Measurements from ENCODE around the gene CPNE6. TPM values are rescaled to one million over a fixed set of nuclear protein-coding genes. Genes with fewer than 3 reads are reported as not detected.

CPNE6 gene
- total and polyA plus RNA-seq, 8 donors = 0.12 TPM; not detected in 7

DNA sequence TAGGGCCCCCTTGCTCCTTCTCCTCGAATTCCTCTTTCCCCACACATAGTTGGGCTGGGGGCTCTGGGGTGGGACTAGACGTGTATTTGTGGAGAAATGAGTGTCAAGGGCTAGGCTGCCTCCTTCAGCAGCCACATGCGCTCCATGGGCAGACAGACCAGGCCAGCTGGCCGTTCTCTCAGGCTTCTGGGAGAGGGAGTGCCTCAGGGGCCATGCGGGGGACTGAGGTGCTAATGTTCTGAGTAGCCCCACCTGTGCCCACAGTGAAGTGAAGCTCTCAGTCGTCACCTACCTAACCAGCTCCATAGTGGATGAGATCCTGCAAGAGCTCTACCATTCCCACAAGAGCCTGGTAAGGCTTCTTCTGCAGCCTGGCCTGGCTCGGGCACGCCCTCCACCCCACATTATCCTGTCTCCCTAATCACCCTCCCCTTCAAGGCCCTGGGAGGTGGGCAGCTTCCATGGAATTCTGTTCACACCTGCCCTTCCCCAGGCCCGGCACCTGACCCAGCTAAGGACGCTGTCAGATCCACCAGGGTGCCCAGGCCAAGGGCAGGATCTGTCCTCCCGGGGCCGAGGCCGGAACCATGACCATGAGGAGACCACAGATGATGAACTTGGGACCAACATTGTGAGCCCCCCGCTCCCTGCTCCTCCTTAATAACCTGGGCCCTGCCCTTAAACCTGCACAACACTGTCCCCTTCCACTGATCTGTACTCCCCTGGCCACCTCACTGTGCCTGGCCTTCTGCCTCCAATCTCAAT lies 9.0 kb upstream of the CPNE6 start:
- intact Hi-C loops (cut with DNase I) = no loop called here
- no peak overlapping the region for H3K4me3 ChIP-seq
- no peaks in the 10 kb centered on the region for H3K9me3 ChIP-seq
- H3K4me1 ChIP-seq = no peaks in the 10 kb centered on the region
- TF ChIP-seq, protein P1, sequence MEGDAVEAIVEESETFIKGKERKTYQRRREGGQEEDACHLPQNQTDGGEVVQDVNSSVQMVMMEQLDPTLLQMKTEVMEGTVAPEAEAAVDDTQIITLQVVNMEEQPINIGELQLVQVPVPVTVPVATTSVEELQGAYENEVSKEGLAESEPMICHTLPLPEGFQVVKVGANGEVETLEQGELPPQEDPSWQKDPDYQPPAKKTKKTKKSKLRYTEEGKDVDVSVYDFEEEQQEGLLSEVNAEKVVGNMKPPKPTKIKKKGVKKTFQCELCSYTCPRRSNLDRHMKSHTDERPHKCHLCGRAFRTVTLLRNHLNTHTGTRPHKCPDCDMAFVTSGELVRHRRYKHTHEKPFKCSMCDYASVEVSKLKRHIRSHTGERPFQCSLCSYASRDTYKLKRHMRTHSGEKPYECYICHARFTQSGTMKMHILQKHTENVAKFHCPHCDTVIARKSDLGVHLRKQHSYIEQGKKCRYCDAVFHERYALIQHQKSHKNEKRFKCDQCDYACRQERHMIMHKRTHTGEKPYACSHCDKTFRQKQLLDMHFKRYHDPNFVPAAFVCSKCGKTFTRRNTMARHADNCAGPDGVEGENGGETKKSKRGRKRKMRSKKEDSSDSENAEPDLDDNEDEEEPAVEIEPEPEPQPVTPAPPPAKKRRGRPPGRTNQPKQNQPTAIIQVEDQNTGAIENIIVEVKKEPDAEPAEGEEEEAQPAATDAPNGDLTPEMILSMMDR (IDR thresholded peaks at IDR 0.05) = no peak
- no peak for ATAC-seq
- peak in 1 of 4 donors; percentile 69 for DNase-seq
- no peaks in the 10 kb centered on the region for H3K27me3 ChIP-seq
- H3K36me3 ChIP-seq = no peaks in the 10 kb centered on the region
- H3K27ac ChIP-seq = no peak overlapping the region

DNA sequence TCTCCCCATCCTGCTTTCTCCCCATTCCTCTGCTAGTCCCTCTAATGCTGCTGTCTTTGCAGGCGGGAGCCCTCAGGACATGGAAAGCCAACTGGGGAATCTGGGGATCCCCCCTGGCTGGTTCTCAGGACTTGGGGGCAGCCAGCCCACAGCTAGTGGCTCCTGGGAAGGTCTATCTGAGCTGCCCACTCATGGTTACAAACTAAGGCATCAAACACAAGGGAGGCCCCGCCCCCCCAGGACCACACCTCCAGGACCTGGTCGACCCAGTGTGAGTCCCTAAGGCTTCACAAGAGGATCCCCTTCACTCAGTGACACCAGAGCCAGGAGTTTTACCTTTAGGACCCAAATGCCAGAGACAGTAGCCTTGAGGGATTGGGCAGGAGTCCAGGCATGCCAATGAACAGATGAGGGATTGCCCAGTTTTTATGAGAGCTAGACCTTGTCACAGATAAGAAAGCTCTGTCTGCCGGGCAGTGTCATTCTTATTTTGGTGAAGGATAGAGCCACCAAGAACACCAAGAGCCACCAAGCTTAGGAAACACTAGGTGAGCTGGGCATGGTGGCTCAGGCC lies 8.0 kb upstream of the CPNE6 start:
- H3K9me3 ChIP-seq = no peaks in the 10 kb centered on the region
- TF ChIP-seq, protein P1 (IDR thresholded peaks at IDR 0.05) = no peak
- DNase-seq = peak in 1 of 4 donors; percentile 50
- intact Hi-C loops (cut with DNase I) = no loop called here
- no peaks in the 10 kb centered on the region for H3K27me3 ChIP-seq
- no peaks in the 10 kb centered on the region for H3K4me1 ChIP-seq
- no peak overlapping the region for H3K27ac ChIP-seq
- ATAC-seq = no peak
- no peak overlapping the region for H3K4me3 ChIP-seq
- H3K36me3 ChIP-seq = no peaks in the 10 kb centered on the region

DNA sequence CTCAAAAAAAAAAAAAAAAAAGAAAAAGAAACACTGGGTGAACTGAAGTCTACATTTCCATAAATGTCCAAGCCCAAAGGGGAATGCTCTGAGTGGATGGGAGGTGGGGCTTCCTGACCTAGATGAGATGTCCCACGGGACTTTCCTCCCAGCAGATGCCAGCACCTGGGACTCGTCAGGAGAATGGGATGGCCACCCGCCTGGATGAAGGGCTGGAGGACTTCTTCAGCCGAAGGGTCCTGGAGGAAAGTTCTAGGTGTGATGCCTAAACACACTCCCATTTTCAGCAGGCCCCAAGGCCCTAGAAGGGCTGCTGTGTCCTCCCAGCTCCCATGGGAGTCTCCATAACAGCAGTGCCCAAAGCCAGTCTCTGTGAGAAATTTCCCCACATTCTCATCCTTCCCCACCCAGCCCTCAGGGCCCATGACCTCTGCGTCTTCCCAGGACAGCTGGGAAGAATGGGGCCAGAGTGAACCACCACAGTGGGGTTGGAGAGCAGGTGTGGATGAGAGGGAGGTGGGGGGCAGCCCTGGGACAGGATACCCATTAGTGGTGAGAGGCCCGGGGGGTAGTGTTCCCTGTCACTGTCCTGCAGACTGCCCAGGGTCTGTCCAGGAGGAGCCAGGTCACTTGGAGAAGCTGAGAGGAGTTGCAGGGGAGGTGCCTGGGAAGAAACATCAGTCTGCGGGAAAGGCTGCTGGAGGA lies 7.1 kb upstream of the CPNE6 start:
- Histone ChIP-seq H3K27me3 (no peaks in the 10 kb centered on the region), H3K4me3 (no peak overlapping the region), H3K9me3 (no peaks in the 10 kb centered on the region), H3K4me1 (no peaks in the 10 kb centered on the region), H3K27ac (no peak overlapping the region), H3K36me3 (no peaks in the 10 kb centered on the region)
- no peak for ATAC-seq
- TF ChIP-seq, protein P1 (IDR thresholded peaks at IDR 0.05) = no peak
- DNase-seq = peak in 2 of 4 donors; percentile 18 to 34
- intact Hi-C loops (cut with DNase I) = no loop called here

DNA sequence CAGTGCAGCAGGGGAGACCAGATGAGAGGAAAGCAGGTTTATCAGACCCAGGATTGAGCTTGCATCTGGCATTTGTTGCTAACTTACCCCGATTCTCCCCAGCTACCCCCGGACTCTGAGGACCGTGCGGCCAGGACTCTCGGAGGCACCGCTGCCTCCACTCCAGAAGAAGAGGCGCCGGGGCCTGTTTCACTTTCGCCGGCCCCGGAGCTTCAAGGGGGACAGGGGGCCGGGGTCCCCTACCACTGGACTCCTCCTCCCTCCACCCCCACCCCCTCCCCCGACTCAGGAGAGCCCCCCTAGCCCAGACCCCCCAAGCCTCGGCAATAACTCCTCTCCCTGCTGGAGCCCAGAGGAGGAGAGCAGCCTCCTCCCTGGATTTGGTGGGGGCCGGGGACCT lies 6.5 kb upstream of the CPNE6 start:
- intact Hi-C loops (cut with DNase I) = no loop called here
- no peak for ATAC-seq
- Histone ChIP-seq H3K27ac (no peak overlapping the region), H3K4me1 (no peaks in the 10 kb centered on the region), H3K9me3 (no peaks in the 10 kb centered on the region), H3K36me3 (no peaks in the 10 kb centered on the region), H3K4me3 (no peak overlapping the region), H3K27me3 (no peaks in the 10 kb centered on the region)
- TF ChIP-seq, protein P1 (IDR thresholded peaks at IDR 0.05) = no peak
- DNase-seq = peak in 2 of 4 donors; percentile 15 to 58

DNA sequence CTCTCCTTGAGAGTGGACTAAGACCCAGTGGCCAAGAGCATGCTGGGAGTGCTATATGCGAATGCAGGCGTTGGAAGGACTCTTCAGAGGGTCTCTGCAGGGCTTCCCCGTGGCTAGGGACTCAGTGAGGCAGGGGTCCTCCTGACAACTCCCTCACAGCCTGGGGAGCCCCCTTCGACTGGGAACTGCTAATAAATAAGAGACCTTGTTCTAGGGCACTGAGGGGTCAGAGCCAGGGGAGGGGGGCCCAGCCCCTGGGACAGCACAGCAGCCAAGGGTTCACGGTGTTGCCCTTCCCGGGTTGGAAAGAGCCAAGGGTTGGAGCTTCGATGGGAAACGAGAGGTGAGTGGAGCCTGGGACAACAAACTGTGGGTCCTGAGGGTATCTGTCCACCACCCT lies 6.0 kb upstream of the CPNE6 start:
- Histone ChIP-seq H3K27me3 (no peaks in the 10 kb centered on the region), H3K4me1 (no peaks in the 10 kb centered on the region), H3K9me3 (no peaks in the 10 kb centered on the region), H3K4me3 (no peak overlapping the region), H3K27ac (no peak overlapping the region), H3K36me3 (no peaks in the 10 kb centered on the region)
- no peak for ATAC-seq
- TF ChIP-seq, protein P1 (IDR thresholded peaks at IDR 0.05) = no peak
- intact Hi-C loops (cut with DNase I) = no loop called here
- peak in 2 of 4 donors; percentile 24 to 64 for DNase-seq
